Islet of Langerhans (tissue), 1 donor: Measurements from ENCODE around the gene METTL9.
A peak's percentile ranks its signal among the peaks of the same experiment; 100 is the strongest.
"Not testable (repeated sequence)": the region's sequence is repeated elsewhere in the genome, so short reads cannot be mapped to it uniquely, and the experiment has no call there.

Experiments
- FAIRE-seq: peaks from one replicate; lab custom pipeline; 2011; peaks lifted over from hg19 to GRCh38; lab: Jason Lieb, UNC

The METTL9 gene

GRCh38 chr16:21637032-21637968 is 37.9 kb downstream of the METTL9 start:
- FAIRE-seq = no peak

- no peak for FAIRE-seq
Measured at GRCh38 chr16:21638573-21638975, 39.2 kb downstream of the METTL9 start.

GRCh38 chr16:21639493-21639892 is 40.1 kb downstream of the METTL9 start:
- FAIRE-seq = no peak

- no peak for FAIRE-seq
Measured at GRCh38 chr16:21641916-21642315, 42.5 kb downstream of the METTL9 start.

- no peak for FAIRE-seq
Measured at GRCh38 chr16:21642861-21643260, 43.5 kb downstream of the METTL9 start.

- FAIRE-seq = no peak
Measured at GRCh38 chr16:21643785-21644184, 44.4 kb downstream of the METTL9 start.

GRCh38 chr16:21644674-21645073 is 45.3 kb downstream of the METTL9 start:
- FAIRE-seq = no peak

GRCh38 chr16:21645261-21645721 is 45.9 kb downstream of the METTL9 start:
- no peak for FAIRE-seq

GRCh38 chr16:21646091-21646490 is 46.7 kb downstream of the METTL9 start:
- no peak for FAIRE-seq

GRCh38 chr16:21646721-21647561 is 47.6 kb downstream of the METTL9 start:
- no peak for FAIRE-seq

- no peak for FAIRE-seq
Measured at GRCh38 chr16:21647562-21648164, 48.3 kb downstream of the METTL9 start.

- not testable (repeated sequence) for FAIRE-seq
Measured at GRCh38 chr16:21649826-21650406, 50.5 kb downstream of the METTL9 start.

- no peak for FAIRE-seq
Measured at GRCh38 chr16:21650521-21650920, 51.1 kb downstream of the METTL9 start.

GRCh38 chr16:21651515-21651914 is 52.1 kb downstream of the METTL9 start:
- FAIRE-seq = no peak

- no peak for FAIRE-seq
Measured at GRCh38 chr16:21652453-21652852, 53.1 kb downstream of the METTL9 start, which contains the start of gene IGSF6. IGSF6 (minus strand) TSS chr16:21652608; CDS start chr16:21652598, 10 bp downstream.

- FAIRE-seq = no peak
Measured at GRCh38 chr16:21653571-21653970, 54.2 kb downstream of the METTL9 start.

GRCh38 chr16:21654466-21654865 is 55.1 kb downstream of the METTL9 start:
- FAIRE-seq = no peak

- FAIRE-seq = no peak
Measured at GRCh38 chr16:21654881-21655280, 55.5 kb downstream of the METTL9 start.

- FAIRE-seq = peak; percentile 61
Measured at GRCh38 chr16:21656795-21657768, 57.7 kb downstream of the METTL9 start.

- no peak for FAIRE-seq
Measured at GRCh38 chr16:21659124-21659523, 59.7 kb downstream of the METTL9 start.
